Liver (tissue), 9 donors: Measurements from ENCODE around the gene SEMA4D. TPM values are rescaled to one million over a fixed set of nuclear protein-coding genes. Genes with fewer than 3 reads are reported as not detected.
"Not testable (repeated sequence)": the region's sequence is repeated elsewhere in the genome, so short reads cannot be mapped to it uniquely, and the experiment has no call there.

Experiments
- DNase-seq: peaks from one replicate; pipeline ENCODE4 v3.0.0-alpha.2; 2017; ENCODE audit warnings: low spot score
- H3K27ac ChIP-seq, 2 donors: one replicate each; pipeline ENCODE4 v1.7.0; 2013; ENCODE audit warnings: inconsistent platforms in 2 of 2, low read length in 2 of 2, control low read depth in 1 of 2, low read depth in 1 of 2, mild to moderate bottlenecking in 1 of 2
- H3K27me3 ChIP-seq, 4 donors: one replicate each; pipeline versions ENCODE4 v1.6.1 to v1.7.0; 2013; ENCODE audit warnings: low read length in 3 of 4, inconsistent platforms in 1 of 4, mild to moderate bottlenecking in 1 of 4, moderate library complexity in 1 of 4; ENCODE audit not compliant: control insufficient read depth in 4 of 4, insufficient read depth in 4 of 4
- H3K36me3 ChIP-seq, 4 donors: one replicate each; pipeline versions ENCODE4 v1.6.1 to v1.7.0; 2013; ENCODE audit warnings: low read length in 3 of 4, mild to moderate bottlenecking in 3 of 4, low read depth in 1 of 4, moderate library complexity in 1 of 4; ENCODE audit not compliant: control insufficient read depth in 4 of 4, insufficient read depth in 3 of 4
- H3K4me1 ChIP-seq, 4 donors: one replicate each; pipeline versions ENCODE4 v1.6.1 to v1.7.0; 2013; ENCODE audit warnings: low read length in 3 of 4, mild to moderate bottlenecking in 3 of 4, moderate library complexity in 1 of 4; ENCODE audit not compliant: control insufficient read depth in 4 of 4, insufficient read depth in 4 of 4
- H3K4me3 ChIP-seq, 3 donors: one replicate each; pipeline versions ENCODE4 v1.6.1 to v1.7.0; 2013; ENCODE audit warnings: low read length in 3 of 3, control low read depth in 1 of 3, low read depth in 1 of 3, mild to moderate bottlenecking in 1 of 3
- H3K9ac ChIP-seq, 2 donors: one replicate each; pipeline ENCODE4 v1.7.0; 2013; ENCODE audit warnings: low read length in 2 of 2, mild to moderate bottlenecking in 2 of 2, moderate library complexity in 2 of 2, control low read depth in 1 of 2, low read depth in 1 of 2
- H3K9me3 ChIP-seq, 4 donors: one replicate each; pipeline versions ENCODE4 v1.6.1 to v1.7.0; 2013; ENCODE audit warnings: low read length in 3 of 4; ENCODE audit not compliant: control insufficient read depth in 4 of 4
- EGR1 ChIP-seq, 2 donors: IDR thresholded peaks; 2 replicates each; pipeline ENCODE4 v1.6.1; 2016 to 2018; ENCODE audit warnings: antibody characterized with exemption in 2 of 2, low read depth in 2 of 2
- FOXA2 ChIP-seq: IDR thresholded peaks from 2 replicates; pipeline ENCODE4 v1.6.1; 2016; ENCODE audit warnings: antibody characterized with exemption
- GABPA ChIP-seq, 2 donors: IDR thresholded peaks in 1 of 2; conservative IDR thresholded peaks in 1 of 2; 2 replicates each; pipeline ENCODE4 v1.6.1; 2016; ENCODE audit warnings: antibody characterized with exemption in 2 of 2, mild to moderate bottlenecking in 1 of 2, moderate library complexity in 1 of 2
- HNF4G ChIP-seq: IDR thresholded peaks from 2 replicates; pipeline ENCODE4 v1.6.1; 2016; ENCODE audit warnings: antibody characterized with exemption
- NR2F2 ChIP-seq: IDR thresholded peaks from 2 replicates; pipeline ENCODE4 v1.6.1; 2016; ENCODE audit warnings: antibody characterized with exemption
- RXRA ChIP-seq, 2 donors: IDR thresholded peaks; 2 replicates each; pipeline ENCODE4 v1.6.1; 2017 to 2018; ENCODE audit warnings: antibody characterized with exemption in 2 of 2, mild to moderate bottlenecking in 1 of 2
- SP1 ChIP-seq: IDR thresholded peaks from 2 replicates; pipeline ENCODE4 v1.6.1; 2018; ENCODE audit warnings: antibody characterized with exemption, mild to moderate bottlenecking
- YY1 ChIP-seq: IDR thresholded peaks from 2 replicates; pipeline ENCODE4 v1.6.1; 2016; ENCODE audit warnings: antibody characterized with exemption, mild to moderate bottlenecking
- WGBS: extraction: QIAGEN DNeasy Blood & Tissue Kit; methylation state at CpG from one replicate; pipeline ENCODE4 v1.1.7; 2013; 5-methylcytosine and 5-hydroxymethylcytosine counted together
- polyA plus RNA-seq, 2 donors: library from polyadenylated mRNA; stranded (reverse) in 1 of 2; unstranded in 1 of 2; fragments of 200-250 nt in 1 of 2; fragments of >200 nt in 1 of 2; fragmentation: Nextera tagmentation in 1 of 2; extraction: Ambion mirVana in 1 of 2; gene quantifications; one replicate each; pipeline versions ENCODE4 v1.2.1 to v1.2.3, GENCODE V29; 2013 to 2015
- total RNA-seq, 2 donors: library from RNA; depleted of rRNA; stranded (reverse); fragments of >200 nt; gene quantifications; one replicate each; pipeline ENCODE4 v1.2.3, GENCODE V29; 2014
- TF ChIP-seq, protein P1 (sequence below): IDR thresholded peaks from 2 replicates; pipeline ENCODE4 v1.6.1; 2016; ENCODE audit warnings: antibody characterized with exemption
- TF ChIP-seq, protein P2 (sequence below): IDR thresholded peaks from 2 replicates; pipeline ENCODE4 v1.6.1; 2016; ENCODE audit warnings: antibody characterized with exemption
- donor health status: healthy.
- donor health status: healthy.
- donor health status: healthy.
- donor health status: healthy.
- donor health status: healthy.

Gene SEMA4D
- total and polyA plus RNA-seq, 4 donors: 1.4 to 12.0 (median 4.1) TPM

DNA sequence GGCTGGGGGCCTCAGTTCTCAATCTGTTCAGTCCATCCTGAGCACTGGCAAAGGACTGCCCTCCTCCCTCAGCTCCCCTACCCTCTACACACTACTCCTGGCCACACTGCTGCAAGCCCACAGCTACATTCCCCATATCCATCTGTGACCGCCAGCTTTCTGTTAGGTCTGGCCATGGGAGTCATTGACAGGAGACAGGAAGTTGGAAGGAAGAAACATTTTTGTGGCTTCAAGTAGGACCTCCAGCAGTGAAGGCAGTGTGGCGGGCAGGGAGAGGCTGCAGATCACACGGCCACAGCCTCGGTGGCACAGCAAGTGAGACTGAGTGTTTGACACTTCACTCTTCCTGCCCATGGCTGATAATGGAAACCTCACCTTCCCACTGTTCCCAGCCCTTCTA is 123.7 kb downstream of the SEMA4D start:
- H3K27me3 ChIP-seq: no peaks in the 10 kb centered on the region
- no peak overlapping the region for H3K4me3 ChIP-seq
- no peak overlapping the region for H3K27ac ChIP-seq
- no peaks in the 10 kb centered on the region for H3K4me1 ChIP-seq
- H3K36me3 ChIP-seq: peaks cover 0 to 2% (median 0%) of the 10 kb centered on the region in 4 donors
- 88% methylated on average over 4 of the region's 4 CpGs for WGBS
- no peak for DNase-seq
- TF ChIP-seq HNF4G (no peak), FOXA2 (no peak)
- H3K9me3 ChIP-seq: no peaks in the 10 kb centered on the region
- no peak overlapping the region for H3K9ac ChIP-seq

DNA sequence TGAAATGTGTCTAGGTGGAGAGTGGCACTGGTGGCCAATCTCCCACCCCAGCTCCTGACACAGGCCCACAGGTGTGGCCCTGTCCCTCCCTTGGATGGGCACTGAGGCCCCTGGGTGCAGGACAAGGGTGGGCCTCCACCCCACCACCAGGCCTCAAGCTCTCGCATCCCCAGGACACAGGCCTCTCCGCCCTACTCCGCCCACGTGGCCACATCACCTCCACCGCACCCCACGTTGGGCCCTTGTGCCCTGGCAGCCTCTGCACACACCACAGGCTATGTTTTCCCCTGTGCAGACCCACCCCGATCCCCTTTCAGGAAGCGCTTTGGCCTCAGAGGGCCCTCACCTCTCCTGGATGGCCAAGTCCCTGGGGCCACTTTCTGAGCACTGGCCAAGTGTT is 124.9 kb downstream of the SEMA4D start:
- TF ChIP-seq SP1: no peak
- TF ChIP-seq, protein P1, sequence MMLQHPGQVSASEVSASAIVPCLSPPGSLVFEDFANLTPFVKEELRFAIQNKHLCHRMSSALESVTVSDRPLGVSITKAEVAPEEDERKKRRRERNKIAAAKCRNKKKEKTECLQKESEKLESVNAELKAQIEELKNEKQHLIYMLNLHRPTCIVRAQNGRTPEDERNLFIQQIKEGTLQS: no peak
- TF ChIP-seq YY1: no peak
- TF ChIP-seq RXRA (IDR thresholded peaks at IDR 0.05): no peak
- Histone ChIP-seq H3K4me1 (no peaks in the 10 kb centered on the region), H3K36me3 (no peaks in the 10 kb centered on the region), H3K4me3 (no peak overlapping the region), H3K27me3 (no peaks in the 10 kb centered on the region), H3K9me3 (no peaks in the 10 kb centered on the region), H3K9ac (no peak overlapping the region), H3K27ac (no peak overlapping the region)
- 96% methylated on average over 8 of the region's 8 CpGs for WGBS
- DNase-seq: no peak

DNA sequence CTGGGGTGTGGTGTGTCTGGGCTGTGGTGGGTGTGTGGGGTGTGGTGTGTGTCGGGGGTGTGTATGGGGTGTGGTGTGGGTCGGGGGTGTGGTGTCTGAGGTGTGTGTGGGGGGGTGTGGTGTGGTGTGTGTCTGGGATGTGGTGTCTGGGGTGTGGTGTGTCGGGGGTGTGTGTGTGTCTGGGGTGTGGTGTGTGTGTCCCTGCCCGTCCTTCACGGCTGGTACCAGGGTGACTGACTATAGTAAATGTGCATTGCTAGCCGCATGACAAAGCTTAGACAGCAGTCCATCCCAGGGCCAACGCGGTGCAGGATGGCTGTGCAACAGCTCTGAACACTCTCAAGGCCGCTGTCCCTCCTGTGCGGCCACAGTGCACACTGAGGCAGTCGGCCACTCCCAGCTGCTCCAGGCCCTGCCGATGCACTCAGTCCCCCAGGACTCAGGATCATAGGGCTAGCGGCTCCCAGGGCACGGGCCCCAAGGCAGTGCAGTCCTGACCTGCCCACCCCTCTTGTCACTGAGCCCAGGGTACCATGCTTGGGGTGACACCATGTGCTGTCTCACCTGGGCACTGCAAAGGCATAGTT is 125.6 kb downstream of the SEMA4D start:
- TF ChIP-seq GABPA (IDR thresholded peaks at IDR 0.05 in 1 of 2, conservative IDR thresholded peaks at IDR 0.05 in 1 of 2) (no peak), EGR1 (IDR thresholded peaks at IDR 0.05; ENCODE audit: low read depth in 2 of 2) (no peak), YY1 (no peak)
- Histone ChIP-seq H3K4me1 (no peaks in the 10 kb centered on the region), H3K9ac (no peak overlapping the region), H3K4me3 (no peak overlapping the region), H3K9me3 (no peaks in the 10 kb centered on the region), H3K27ac (no peak overlapping the region), H3K27me3 (no peaks in the 10 kb centered on the region), H3K36me3 (no peaks in the 10 kb centered on the region)
- DNase-seq: no peak
- 83% methylated on average over 14 of the region's 14 CpGs for WGBS

DNA sequence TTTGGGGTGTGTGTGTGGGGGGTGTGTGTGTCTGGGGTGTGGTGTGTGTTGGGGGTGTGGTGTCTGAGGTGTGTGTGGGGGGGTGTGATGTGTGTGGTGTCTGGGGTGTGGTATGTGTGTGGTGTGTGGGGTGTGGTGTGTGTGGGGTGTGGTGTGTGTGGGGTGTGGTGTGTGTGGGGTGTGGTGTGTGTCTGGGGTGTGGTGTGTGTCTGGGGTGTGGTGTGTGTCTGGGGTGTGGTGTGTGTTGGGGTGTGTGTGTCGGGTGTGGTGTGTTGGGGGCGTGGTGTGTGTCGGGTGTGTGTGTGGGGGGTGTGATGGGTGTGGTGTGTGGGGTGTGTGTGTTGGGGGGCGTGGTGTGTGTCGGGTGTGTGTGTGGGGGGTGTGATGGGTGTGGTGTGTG is 126.1 kb downstream of the SEMA4D start:
- not testable (repeated sequence) for DNase-seq, H3K9me3 ChIP-seq
- WGBS: 89% methylated on average over 5 of the region's 5 CpGs

DNA sequence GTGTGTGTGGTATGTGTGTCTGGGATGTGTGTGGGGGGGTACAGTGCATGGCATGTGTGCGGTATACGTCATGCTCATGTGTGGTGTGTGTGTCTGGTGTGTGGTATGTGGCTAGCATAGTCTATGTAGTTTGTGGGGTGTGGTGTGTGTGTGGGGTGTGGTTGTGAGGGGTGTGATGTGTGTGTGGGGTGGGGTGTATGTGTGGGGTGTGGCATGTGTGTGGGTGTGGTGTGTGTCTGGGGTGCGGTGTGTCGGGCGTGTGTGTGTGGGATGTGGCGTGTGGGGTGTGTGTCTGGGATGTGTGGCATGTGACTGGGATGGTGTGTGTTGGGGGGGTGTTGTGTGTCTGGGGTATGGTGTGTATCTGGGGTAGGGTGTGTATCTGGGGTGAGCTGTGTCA is 127.3 kb downstream of the SEMA4D start:
- Histone ChIP-seq H3K9me3 (no peaks in the 10 kb centered on the region), H3K9ac (no peak overlapping the region), H3K36me3 (no peaks in the 10 kb centered on the region), H3K27ac (no peak overlapping the region), H3K4me1 (no peaks in the 10 kb centered on the region), H3K4me3 (no peak overlapping the region), H3K27me3 (no peaks in the 10 kb centered on the region)
- WGBS: 90% methylated on average over 6 of the region's 6 CpGs
- DNase-seq: no peak
- TF ChIP-seq, protein P2, sequence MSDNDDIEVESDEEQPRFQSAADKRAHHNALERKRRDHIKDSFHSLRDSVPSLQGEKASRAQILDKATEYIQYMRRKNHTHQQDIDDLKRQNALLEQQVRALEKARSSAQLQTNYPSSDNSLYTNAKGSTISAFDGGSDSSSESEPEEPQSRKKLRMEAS: no peak
- no peak for TF ChIP-seq NR2F2

More for the DNA sequence above, 126.1 kb downstream of the SEMA4D start:
- not testable (repeated sequence) for H3K4me1 ChIP-seq, H3K27me3 ChIP-seq, H3K9ac ChIP-seq, H3K36me3 ChIP-seq, H3K27ac ChIP-seq, H3K4me3 ChIP-seq
